Stimulated activated naive CD4-positive, alpha-beta T cell treated with Interleukin-2 at 50 U/mL for 16 hours (primary cell): Measurements from ENCODE around the gene PHF21B.
"Not testable (repeated sequence)": the region's sequence is repeated elsewhere in the genome, so short reads cannot be mapped to it uniquely, and the experiment has no call there.

Experiments
- DNase-seq: peaks from one replicate; lab custom pipeline; 2025; lab: John Stamatoyannopoulos, UW

PHF21B gene

DNA sequence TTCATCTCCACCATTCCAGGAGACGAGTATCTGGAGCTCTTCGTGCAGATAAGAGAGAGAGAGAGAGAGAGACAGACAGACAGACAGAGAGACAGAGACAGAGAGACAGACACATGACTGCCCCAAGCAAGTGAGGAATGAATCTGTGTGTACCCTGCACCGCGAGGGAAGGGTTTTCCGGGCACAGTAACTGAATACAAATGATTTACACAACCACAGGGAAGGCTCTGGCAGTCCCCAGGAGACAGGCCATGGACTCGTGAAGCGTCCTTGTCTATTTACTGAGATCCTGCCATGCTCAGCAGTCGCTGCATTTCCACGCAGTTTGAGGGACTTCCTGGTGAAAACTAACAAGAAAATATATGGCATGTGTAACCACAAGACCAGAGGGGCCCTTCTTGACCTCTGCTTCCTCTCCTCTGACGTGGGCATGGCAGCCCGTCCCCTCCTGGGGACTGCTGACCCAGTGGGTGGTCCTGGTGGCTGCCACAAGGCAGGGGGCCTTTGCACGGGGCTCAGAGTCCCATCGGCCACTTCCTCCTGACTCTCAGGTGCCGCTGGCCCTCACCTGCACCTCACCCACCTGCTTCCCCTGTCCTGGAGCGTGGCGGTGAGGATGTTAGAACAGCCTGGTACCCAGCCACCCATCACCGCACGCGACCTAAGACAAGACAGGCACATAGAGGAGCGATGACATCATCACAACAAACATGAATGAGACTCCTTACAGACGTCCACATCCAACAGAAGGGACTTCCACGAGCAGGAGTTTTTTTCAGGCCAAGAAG lies 75.9 kb downstream of the PHF21B start:
- no peak for DNase-seq

DNA sequence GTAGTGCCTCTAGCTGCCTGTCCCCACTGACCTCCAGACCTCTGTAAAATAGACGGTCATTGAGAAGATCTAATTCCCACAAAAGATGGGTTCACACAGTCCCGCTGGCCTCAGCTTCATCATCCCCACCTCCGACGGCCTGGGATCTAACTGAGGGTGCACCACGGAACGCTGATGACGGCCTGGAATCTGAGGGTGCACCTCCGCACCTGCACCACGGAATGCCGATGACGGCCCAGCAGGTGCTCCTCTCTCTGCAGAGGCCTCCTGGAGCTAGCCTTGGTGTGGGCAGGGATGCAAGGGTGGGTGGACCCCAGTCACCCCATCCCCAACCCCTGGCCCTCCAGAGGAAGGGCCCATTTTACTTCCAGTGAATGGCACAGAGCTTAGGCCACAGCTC lies 77.3 kb downstream of the PHF21B start:
- DNase-seq, result no peak

DNA sequence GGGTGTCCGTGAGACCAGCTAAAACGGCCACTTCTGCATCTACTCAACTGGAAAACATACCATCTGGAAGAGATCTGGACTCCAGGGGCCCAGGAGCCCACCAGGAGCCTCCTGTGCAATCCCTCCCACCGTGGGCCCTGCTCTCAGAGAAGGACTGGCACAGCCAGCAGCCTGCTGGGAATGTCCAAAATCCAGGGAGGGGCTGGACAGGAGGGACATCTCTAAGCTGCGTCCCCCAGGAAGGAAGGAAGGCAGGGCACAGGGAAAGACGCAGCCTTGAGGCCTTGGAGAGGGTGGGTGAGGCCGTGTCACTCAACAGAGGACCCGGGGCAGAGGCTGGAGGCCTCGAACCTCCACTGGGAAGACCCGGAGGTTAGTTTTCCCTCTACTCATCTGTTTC lies 78.0 kb downstream of the PHF21B start:
- no peak for DNase-seq

DNA sequence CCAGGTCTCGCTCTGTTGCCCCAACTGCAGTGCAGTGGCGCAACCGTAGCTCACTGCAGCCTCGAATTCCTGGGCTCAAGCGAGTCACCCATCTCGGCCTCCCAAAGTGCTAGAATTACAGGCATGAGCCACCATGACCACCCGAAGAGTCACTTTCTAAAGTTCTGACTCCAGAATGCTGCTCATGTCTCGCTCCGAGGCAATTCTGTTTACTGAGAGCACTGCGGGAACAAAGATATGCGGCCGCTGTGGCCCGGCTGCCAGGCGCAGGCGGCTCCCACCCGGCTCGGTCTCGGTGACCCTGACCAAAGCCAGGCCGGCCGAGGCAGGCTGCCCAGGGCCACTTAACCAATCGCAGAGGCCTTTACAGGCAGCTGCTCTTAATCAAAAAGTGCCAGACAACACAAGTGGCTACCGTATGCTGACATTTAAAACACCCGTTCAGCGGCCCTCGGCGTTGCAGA lies 78.7 kb downstream of the PHF21B start:
- DNase-seq, result no peak

DNA sequence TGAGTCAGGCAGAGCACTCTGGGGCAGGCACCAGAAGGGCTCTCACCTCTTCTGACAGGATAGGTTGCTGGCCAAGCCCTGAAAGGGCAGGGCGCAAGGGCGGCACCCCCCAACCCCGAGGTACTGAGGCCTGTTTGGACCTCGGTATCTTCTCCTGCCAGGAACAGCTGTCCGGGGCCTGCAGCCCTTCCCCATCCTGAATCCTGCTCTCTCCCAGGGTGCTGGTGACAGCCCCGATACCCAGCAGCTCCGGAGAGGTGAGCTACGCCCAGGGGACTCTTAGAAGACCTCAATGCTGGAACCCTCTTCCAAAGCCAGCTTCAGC lies 79.1 kb downstream of the PHF21B start:
- no peak for DNase-seq

DNA sequence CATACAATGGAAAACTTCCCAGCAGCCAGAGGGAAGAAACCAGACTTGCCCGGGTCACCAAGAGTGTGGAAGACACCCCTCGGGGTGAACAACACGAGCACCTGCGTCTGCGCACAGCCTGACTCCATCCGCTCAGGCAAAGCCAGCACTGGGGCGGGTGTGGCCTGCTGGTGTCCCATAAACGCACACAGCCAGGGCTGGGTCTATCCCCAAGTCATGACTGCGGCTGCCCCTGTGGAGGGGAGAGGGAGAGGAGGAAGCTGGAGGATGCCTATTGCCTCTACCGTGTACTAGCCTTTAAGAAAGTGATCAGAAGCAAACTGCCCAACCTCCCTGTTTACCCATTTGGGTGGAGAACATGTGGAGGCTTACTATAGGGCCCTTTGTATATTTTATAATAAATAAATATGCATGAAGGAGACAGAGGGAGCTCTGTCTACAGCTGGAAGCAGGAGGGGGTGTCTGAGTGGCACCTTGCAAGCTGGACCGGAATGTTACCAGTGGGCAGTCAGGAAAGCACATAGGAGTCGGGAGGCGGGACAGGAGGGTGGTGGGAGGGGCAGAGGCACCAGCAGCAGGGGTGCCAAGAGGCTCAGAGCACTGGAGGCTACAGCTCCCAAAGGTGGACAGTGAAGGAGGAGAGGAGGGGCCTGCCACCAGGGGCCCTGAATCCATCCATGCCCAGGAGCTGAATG lies 79.6 kb downstream of the PHF21B start:
- no peak for DNase-seq

DNA sequence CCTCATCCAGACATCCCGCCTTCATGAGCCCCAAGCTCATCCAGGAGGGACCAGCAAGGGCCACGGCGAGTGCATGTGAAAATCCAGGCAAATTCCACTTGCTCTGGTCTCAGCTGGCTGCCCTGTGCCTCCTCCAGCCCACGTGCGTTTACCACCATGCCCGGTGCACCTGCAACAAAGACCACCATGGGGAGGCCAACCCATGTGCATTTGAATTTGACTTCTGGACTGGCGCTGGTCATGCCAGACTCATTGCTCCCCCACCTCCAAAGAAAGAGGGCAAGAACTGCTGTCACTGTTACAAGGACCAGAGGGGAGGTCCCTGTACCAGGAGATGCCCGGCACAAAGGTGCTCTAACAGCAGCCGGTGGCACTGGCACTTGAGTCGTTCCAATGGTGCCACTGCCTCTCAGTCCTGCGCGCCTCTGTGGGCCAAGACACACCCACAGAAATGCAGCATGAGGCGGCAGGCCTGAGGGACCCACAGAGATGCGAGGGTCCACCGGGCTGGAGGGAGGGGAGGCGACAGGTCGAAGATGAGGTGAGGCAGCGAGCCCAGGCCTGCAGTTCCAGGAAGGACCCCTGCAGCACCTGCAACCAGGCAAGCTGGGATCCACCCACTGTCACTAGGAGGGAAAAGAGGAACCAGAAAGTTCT lies 80.3 kb downstream of the PHF21B start:
- DNase-seq, result no peak

DNA sequence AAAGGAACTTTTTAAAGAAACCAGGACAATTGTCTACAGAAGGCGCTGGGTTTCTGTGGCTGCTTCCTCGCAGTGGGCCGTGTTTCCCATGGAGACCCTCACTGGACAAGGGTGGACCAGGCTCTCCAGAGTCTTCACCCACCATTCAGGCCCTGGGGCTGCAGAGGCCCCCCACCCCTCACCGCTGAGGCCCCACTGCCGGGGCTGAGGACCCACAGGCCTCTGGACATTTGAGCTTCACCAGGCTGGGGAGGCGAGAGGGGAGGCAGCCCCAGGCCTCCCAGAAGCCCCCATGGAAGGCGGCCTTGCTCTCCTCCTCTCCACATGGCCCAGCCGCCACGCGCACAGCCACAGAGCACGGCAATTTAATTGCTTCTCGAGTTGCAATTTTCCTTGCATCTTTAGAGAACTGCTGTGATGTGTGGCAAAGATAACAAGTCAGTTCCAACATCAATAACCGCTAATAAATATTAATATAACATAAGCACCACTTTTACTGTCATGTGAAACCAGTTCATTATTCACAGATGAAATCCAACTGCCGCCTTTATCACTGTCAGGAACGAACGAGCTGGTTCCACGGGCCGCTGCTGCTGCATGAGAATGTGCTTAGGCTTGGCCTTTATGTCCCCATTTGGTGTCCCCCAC lies 81.0 kb downstream of the PHF21B start:
- no peak for DNase-seq

DNA sequence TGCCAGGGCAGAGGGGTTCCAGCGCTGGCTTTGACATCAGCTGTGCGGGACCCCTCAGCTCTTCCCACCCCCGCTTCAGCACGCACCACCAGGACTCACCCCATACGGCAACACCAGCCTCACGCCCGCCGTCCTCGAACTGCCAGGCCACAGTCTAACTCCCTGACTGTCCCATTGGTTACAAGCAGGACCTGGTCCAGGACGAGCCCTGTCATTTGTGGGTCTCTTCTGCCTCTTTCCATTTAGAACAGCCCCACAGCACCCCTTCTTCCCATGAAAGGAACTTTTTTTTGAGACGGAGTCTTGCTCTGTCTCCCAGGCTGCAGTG lies 81.7 kb downstream of the PHF21B start:
- no peak for DNase-seq

DNA sequence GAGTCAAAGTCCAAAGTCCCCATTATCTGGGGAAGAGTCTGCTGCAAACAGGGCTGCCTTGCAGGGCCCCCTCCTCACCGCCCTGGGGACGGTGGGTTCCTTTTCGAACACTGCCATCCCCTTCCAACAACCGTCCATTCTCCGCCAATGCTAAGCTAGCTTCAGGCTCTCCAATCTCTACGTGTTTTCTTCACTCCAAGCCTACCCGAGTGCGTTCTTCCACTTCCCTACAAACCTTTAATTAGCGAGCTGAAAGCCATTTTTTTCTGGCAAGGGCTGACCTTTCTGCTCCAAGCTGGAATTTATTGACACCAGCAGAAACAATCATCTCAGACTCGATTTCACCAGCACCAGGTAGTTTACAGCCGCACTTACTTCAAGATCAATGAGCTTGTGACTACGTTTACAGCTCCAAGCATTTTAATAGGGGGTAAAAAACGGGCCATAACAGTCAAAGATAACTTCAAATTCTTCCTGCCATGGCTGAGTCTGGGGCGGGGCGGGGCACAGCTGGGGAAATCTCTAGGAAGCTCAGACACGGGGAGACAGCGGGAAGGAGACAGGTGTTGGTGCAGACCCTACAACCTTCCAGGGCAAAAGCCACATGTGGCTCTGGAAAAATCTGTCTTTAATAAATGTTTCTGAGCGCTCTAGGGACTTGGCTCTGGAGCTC lies 82.2 kb downstream of the PHF21B start:
- no peak for DNase-seq

DNA sequence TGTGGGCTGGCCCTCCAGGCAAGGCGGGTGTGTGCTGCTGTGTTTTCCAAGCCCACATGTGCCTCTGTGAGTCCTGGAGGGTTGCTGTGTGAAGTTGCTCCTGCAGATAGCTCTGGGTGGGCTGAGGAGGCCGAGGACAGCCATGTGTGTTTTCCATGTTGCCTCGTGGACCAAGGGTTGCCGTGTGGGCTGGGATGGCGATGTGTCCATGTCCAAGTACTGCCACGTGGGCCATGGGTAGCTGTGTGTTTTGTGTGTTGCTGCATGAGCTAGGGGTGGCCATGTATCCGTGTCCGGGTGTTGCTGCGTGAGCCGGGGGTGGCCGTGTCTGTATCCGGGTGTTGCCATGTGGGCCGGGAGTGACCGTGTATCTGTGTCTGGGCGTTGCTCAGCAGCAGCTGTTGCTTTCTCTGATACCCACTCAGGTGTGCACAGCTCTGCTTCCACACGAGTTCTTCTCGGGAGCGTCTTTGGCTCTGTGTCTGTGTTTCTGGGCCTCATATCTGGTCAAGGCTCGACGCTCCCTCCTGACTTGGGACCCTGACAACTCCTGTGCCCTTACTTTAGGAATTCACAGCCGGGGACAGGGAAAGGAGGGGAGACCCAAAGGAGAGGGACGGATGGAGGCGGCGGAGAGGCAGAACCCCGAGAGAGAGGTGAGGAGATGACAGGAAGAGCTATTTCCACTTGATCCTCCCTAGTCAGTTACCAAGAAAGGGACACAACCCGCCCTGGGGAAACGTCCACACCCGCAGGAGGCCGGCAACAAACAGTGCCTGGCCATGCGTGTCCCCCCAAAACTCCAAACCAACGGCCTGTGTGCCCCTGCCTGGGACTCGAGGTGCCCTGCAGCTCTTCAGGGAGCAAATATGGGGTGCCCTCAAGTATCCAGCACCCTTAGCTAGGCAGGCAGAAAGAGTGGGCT lies 83.1 kb downstream of the PHF21B start:
- no peak for DNase-seq

DNA sequence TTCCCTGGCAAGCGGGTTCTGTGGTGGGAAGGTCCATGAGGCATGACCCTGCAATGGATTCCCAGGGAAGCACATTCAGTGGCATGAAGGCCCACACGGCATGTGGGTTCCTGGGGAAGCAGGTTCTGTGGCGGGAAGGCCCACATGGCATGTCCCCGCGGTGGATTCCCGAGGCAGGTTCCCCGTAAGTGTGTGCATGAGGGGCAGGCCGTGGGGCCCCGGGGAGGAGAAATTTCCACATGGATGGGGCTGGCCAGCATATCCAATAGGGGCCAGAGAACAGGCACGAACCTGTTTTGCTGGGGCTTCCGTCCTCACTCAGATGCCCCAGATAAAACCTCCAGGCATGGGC lies 83.7 kb downstream of the PHF21B start:
- DNase-seq, result no peak

DNA sequence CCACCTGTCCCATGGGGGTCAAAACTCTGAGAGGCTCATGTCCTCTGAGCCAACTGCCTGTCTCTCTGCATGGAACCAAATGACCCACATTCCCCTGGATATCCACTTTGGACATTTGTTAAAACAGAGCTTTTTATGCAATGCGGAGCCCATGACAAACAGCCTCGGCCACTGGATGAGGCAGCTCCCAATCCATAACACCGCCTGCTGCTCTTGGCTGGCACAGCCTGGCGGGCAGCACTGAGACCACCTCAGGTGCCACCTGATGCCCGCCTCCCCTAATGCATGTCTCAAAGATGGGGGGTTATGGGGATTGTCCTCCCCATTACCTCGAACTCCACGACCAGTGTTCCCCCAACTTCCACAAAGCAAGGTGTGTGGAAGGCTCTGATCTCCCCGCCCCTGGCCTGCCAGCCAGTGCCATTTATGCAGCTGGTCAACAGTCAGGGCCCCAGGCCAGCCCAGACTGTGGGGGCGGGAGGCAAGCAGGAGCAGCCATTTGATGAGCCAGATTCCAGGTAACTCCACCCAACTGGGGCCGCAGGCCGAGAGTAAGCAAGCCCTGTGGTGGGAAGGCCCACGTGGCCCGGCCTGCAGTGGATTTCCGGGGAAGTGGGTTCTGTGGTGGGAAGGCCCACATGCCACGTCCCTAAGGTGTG lies 84.2 kb downstream of the PHF21B start:
- DNase-seq, result no peak

DNA sequence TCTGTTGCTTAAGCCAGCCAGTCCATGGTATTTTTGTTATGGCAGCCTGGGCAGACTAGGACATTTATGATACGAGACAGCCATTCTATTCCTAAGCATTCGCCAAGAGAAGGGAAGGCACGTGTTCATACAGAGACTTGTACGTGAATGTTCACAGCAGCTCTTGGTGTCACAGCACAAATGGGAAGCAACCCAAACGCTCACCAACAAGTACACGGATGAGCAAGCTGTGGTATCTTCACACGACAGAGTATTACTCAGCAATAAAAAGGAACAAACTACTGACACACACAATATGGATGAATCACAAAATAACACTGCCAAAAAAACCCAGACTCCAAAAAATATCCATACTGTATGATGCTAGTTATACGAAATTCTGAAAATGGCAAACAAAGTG lies 85.1 kb downstream of the PHF21B start:
- DNase-seq, result no peak

DNA sequence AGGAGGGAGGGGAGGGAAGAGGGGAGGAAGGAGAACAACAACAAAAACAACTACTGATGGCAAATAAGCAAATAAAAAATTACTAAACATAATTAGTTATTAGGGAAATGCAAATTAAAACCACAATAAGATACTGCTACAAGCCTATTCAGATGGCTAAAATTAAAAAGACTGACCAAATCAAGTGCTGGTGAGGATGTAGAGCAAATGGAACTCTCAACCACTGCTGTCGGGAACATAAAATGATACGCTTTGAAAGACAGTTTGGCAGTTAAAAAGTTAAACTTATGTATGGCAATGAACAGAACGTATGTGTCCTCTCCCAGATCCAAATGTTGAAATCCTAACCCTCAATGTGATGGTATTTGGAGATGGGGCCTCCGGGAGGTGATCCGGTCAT lies 85.7 kb downstream of the PHF21B start:
- DNase-seq, result no peak

DNA sequence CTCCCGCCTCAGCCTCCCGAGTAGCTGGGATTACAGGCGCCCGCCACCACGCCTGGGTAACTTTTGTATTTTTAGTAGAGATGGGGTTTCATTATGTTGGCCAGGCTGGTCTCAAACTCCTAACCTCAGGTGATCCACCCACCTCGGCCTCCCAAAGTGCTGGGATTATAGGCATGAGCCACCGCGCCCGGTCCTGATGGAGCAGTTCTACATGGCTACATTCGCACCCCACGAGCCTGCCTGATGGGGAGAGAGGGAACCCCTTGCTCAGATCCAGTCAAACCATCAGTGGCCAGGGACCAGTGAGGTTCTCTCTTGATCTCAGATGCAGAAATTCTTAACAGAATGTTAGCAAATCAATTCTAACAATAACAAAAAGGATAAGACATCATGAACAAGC lies 88.0 kb downstream of the PHF21B start:
- not testable (repeated sequence) for DNase-seq

DNA sequence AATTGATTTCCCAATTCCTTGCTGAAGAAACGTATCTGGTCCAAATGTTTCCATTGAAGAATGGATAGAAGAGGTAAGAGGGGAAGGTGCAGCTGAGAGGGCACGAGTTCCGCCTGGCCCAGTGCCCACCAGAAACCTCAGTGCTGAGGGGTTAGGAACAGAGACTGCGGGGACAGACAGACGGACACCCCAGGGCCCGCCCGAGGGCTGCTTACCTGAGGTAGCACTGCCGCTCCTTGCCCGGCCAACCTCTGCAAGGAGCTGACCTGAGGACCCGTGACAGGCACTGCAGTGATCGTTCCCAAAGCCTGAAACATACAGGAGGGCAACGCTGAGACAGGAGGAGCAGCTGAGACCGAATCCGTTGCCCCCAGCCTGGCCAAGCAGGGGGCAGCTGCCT lies 89.6 kb downstream of the PHF21B start:
- DNase-seq, result no peak

DNA sequence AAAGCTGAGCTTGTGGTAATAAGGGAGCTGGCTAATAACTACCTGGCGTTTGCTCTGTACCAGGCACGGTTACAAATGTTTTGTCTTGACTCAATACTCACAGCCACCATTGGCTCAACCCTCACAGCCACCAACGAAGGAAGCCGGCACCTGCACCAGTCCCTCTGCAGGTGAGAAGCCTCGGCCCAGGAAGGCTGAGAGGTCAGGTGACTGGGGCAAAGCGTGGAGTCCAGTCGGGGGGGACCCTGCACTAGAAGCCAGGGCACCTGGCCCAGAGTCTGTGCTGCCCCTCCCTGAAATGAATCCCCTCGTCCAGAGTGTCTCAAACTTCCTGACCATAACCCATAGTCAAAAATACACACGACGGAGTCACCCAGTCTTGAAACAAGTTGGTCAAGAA lies 90.1 kb downstream of the PHF21B start:
- no peak for DNase-seq

DNA sequence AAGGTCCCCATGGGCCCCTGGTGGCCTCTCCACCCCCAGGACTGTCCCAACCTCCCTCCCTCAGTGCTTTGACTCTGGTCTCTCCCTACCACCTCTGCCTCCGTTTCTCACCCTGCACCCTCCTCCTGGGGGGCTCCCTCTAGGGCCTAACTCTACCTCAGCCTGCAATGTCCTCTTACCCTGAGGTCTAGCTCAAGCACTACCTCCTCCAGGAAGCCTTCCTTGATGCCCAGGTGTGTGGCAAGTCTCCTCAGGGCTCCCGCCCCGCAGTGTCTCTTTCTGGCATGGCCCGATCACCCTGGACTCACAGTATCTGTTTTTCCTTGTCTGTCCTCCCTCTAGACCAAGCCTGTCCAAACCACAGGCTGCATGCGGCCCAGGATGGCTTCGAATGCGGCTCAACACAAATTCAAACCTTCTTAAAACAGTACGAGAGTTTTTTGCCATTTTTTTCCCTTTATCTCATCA lies 90.8 kb downstream of the PHF21B start:
- no peak for DNase-seq

DNA sequence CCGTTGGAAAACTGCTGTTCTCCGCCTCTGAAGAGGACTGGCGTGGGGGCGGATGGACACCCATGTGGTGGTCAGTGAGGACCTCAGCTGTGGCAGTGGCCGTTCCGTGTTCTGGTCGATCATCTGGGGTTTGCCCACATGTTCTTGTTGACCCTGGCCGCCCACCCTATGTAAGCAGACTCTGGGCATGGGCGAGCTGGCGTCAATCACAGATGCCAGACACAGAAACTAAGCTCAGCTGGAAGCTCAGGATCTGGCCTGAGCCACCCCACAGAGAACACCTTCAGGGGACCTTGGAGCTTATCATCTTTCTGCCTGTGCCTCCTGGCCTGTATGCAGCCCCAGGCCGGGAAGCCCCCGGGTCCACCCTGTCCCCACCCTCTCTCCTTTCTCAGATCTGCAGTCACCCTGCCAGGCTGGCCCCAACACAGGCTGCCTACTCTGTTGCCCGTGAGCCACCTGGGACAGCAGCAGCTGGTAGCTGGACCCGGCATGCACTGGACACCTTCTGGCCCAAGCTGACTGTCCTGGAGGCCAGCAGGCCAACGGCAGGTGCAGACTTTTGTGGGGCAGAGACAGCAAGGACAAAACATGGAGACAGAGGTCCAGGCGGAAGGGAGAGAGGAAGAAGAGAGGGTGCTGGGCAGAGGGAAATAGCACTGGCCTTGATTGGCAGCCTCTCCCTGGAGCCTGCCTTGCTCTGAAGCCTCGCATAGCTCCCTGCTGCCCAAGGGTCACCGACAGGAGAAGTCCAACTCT lies 91.5 kb downstream of the PHF21B start:
- no peak for DNase-seq
